Fibroblast of mammary gland (primary cell): ENCODE data around the gene XIRP1.

Source experiments
- DNase-seq: peaks from one replicate; pipeline ENCODE4 v3.0.0-alpha.2; 2010; ENCODE audit warnings: low read depth
- H3K4me3 ChIP-seq: 2 replicates; pipeline ENCODE4 v1.5.1; 2011; ENCODE audit warnings: low read depth, mild to moderate bottlenecking, low read length, moderate library complexity; ENCODE audit not compliant: control insufficient read depth
- TF ChIP-seq, protein P1 (sequence below): conservative IDR thresholded peaks from 2 replicates; pipeline ENCODE4 v1.5.1; 2011; ENCODE audit warnings: low read depth, low read length, inconsistent platforms; ENCODE audit not compliant: control insufficient read depth, insufficient read depth

Gene XIRP1

DNA sequence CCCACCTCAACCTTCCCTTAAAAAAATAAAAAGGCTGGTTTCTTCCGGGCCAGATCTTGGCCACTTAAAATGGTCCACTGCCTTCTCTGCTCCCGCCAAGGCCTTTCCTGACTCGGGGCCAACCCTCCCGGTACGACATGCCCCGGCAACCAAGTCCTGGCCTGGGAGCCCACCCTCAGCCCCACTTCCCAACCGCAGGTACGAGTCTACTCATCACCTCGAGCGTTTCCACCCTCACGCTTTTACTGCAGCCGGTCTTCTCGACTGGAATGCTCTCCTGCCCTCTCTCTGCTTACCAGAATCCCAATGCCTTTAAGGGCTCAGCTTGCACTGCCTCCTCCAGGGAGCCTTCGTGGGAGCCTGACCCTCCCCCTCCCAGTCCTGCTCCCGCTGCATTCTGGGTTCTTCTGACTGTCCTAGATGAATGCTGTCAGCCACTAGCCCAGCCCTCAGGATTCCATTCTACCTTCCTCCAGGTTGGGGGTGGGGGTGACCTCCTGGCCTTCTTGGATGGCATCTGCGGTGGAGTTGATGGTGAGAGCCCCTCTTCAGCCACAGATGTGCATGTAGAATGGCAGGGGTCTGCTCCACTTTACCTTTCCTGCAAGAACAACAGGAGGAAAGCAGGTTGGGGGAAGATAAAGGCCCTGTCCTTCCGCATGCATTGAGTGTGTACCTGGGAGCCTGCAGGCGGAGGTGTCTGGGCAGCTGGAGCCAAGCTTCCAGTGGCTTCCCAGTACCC lies 37.9 kb downstream of the XIRP1 start:
- TF ChIP-seq, protein P1, sequence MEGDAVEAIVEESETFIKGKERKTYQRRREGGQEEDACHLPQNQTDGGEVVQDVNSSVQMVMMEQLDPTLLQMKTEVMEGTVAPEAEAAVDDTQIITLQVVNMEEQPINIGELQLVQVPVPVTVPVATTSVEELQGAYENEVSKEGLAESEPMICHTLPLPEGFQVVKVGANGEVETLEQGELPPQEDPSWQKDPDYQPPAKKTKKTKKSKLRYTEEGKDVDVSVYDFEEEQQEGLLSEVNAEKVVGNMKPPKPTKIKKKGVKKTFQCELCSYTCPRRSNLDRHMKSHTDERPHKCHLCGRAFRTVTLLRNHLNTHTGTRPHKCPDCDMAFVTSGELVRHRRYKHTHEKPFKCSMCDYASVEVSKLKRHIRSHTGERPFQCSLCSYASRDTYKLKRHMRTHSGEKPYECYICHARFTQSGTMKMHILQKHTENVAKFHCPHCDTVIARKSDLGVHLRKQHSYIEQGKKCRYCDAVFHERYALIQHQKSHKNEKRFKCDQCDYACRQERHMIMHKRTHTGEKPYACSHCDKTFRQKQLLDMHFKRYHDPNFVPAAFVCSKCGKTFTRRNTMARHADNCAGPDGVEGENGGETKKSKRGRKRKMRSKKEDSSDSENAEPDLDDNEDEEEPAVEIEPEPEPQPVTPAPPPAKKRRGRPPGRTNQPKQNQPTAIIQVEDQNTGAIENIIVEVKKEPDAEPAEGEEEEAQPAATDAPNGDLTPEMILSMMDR: no peak
- H3K4me3 ChIP-seq: peak overlapping the region; percentile 8
- DNase-seq: peak; percentile 44

DNA sequence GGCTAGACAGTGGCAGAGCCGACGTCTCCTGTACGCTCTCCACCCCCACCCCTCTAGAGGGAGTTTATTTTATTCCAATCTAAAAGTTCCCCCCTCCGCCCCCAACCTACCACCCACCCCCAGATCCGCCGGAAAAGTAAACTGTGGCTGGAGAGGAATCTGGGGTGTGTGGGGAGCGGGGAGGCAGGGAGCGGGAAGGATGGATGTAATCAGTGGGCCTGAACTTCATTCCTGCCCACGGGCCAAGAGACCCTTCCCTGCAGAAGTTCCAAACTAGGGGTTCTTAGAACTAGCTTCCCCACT lies 38.5 kb downstream of the XIRP1 start:
- TF ChIP-seq, protein P1: no peak
- peak overlapping the region; percentile 34 for H3K4me3 ChIP-seq
- no peak for DNase-seq

- H3K4me3 ChIP-seq: peak overlapping the region; percentile 68
- peak; percentile 97 for DNase-seq
- TF ChIP-seq, protein P1: no peak
Observed at GRCh38 chr3:39150803-39151631, 41.4 kb downstream of the XIRP1 start.

DNA sequence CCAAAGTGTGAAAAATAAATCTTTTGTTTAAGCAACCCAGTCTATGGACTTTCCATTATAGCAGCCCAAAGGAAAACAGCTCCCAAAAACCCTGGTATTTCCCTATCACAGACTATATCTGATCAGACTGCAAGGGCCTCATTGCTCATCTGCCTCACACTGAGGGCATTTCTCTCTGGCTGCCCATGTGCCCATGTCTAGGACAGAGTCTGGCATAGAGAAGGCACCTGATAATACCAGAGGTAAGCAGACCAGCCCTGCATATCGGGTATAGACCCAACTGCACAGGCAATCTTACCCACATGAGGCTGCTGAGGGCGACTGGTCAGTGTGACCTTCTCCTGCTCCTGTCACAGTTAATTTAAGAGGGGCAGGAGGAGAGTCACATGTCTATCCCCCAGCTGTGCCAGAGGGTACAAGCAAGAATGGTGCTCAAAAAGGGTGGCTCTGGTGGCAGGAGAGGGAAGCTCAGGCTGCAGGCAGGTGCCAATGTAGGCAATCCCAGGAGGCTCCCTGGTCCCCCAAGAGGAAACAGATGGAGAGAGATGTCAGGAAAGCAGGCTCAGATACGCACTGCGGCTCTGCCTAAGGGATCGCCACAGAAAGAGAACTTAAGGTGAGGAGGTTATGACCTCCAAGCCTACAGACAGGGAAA lies 42.1 kb downstream of the XIRP1 start:
- TF ChIP-seq, protein P1: no peak
- peak overlapping the region; percentile 23 for H3K4me3 ChIP-seq
- no peak for DNase-seq

GRCh38 chr3:39149498-39150147 lies 42.8 kb downstream of the XIRP1 start:
- no peak overlapping the region for H3K4me3 ChIP-seq
- no peak for DNase-seq
- TF ChIP-seq, protein P1: no peak

DNA sequence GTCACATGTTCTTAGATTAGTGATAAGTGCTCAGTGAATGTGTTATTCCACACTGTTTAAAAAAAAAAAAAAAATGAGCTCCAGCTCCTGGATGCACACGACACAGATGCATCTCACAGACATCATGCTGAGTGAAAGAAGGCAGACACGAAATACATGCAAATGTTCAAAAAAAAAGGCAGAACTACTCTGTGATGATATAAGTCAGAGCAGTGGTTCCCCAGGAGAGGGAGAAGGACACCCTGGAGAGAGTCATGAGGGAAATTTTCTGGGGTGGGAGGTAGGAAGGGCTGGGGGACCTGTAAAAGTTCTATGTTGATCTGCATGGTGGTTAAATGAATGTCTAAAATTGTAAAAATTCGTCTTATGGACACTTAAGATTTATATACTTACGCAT lies 43.3 kb downstream of the XIRP1 start:
- H3K4me3 ChIP-seq: no peak overlapping the region
- no peak for DNase-seq
- TF ChIP-seq, protein P1: no peak
